ENCODE results near the gene SLC26A6.

DNA sequence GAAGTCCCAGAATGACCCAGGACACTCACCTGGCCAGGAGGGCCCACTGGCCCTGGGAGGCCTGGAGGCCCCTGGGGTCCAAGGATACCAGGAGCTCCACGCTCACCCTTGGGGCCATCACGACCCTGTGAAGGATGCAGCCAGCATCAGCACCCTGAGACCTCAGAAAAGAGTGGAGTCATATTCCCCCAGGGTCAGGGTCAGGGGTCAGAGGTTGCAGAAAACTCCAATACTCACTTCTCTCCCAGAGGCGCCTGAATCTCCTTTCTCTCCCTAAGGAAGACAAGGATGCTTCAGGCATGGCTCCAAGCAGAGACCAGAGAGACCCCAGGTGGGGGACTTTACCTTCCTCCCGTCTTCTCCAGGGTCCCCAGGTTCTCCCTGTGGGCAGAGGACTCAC is 58.6 kb downstream of the SLC26A6 start:
- TF ChIP-seq POLR2A (IDR thresholded peaks at IDR 0.05; ENCODE audit: low read length) (no peak), GATA1 (IDR thresholded peaks at IDR 0.05; ENCODE audit: low read depth, low read length) (no peak)

Data from erythroblast (primary cell).